GM21390 (cell line): ENCODE measurements around the gene FCN2.

Experiments used
- ATAC-seq: cut with Tn5 transposase; IDR thresholded peaks from one replicate; pipeline ENCODE4 v1.9.1; 2021; ENCODE audit not compliant: unreplicated experiment

Gene FCN2

DNA sequence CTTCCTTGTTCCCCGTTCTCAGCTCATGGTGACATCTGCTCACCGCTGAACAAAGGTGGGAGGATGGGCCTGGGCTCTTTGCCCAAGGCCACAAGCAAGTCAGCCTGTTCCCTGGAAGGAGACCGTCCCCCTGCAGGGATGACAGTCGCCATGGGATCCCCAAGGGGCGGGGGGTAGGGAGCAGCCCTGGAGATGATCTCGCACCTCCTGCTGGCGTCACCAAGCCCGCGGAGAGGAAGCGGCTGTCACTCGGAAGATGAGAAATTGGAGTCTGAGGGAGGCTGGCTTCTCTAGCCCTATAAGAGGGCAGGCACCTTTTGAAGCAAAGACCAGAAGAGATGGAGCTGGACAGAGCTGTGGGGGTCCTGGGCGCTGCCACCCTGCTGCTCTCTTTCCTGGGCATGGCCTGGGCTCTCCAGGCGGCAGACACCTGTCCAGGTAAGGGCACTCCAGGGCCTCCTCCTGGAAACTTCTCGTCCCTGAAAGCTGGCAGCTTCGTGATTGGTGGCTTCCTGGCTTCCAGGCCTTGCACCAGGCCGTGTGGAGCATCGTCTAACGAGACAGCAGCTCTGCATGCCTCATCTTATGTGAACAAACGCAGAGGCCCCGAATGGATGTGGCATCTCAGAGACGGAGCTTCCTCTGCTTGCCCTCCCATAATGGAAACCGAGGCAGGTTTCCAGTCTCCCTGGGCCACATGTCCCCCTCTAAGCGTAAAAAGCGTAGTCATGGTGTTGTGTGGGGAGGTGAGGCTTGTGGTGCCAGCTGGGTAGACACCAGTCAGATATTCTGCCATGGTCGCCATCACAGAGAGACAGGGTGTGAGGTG lies at the start of gene FCN2:
Gene FCN2 (plus strand): TSS at position 327 of the 829 bp plus-strand sequence. CDS start 12 bp downstream, at position 339.
- no peak for ATAC-seq

- no peak for ATAC-seq
Observed at GRCh38 chr9:134830926-134831720, 49.5 kb upstream of the FCN2 start.

- no peak for ATAC-seq
Observed at GRCh38 chr9:134832471-134832870, 48.1 kb upstream of the FCN2 start.

DNA sequence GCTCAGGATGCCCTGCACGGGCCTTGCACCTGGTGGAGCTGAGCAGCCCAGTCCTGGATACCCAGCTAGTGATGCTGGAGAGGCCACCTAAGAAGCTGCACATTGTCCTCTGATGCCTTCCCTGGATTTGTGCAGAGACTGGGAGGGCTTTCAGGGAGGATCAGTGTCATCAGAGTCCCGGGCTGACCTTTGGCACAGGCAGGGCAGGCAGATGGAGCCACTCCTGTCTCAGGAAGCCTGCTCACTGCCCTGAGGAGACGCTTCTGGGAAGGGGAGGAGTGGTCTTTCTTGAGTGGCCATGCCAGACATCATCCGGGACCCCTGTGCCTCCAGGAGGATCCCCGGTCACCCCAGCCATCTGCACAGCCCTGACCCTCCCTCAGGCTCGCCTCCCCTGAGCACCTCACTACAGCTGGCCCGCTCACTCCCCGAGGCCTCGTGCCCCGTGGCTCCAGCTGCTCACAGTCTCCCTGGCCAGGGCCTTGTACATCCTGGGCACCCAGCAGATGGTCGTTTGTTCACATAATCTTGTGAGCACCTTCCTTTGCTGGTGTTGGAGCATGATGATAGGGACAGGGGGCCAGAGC lies 47.2 kb upstream of the FCN2 start:
- ATAC-seq = no peak

- ATAC-seq = no peak
Observed at GRCh38 chr9:134834217-134834956, 46.2 kb upstream of the FCN2 start.

GRCh38 chr9:134834957-134835419 lies 45.6 kb upstream of the FCN2 start:
- ATAC-seq = no peak

DNA sequence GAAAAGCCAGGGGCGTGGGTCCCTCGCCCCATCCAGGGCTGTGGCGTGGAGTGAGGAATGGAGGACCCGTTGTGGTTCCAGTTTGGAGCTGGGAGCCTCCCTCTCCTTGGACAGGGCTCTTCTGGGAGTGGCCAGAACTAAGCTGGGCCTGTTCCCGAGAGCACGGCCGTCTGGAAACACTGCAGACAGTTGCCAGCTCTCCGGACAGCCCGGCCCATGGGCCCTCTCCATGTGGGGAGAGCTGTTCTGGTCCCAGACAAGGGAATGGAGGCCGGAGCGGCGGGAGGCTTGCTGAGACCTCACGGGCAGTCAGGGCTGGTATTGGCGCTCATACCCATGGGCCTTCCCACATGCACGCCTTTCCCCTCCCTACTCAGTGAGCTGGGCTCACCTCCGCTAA lies 45.2 kb upstream of the FCN2 start:
- no peak for ATAC-seq

DNA sequence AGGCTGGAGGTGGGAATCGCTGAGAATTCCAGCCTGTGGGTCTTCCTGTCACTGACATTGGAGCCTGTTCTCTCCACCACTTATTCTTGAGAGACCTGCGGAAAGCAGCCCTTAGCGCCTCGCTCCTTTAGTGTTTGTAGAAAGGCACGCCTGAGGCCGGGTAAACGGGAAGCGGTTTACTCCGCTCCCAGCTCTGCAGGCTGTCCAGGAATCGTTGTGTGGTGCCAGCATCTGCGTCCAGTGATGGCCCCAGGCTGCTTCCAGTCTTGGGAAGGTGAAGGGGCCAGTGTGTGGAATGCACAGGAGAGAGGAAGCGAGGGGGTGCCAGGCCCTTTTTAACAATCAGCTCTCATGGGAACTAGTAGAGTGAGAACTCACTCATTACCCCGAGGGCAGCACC lies 44.6 kb upstream of the FCN2 start:
- ATAC-seq = no peak

GRCh38 chr9:134836406-134836970 lies 44.1 kb upstream of the FCN2 start:
- no peak for ATAC-seq

DNA sequence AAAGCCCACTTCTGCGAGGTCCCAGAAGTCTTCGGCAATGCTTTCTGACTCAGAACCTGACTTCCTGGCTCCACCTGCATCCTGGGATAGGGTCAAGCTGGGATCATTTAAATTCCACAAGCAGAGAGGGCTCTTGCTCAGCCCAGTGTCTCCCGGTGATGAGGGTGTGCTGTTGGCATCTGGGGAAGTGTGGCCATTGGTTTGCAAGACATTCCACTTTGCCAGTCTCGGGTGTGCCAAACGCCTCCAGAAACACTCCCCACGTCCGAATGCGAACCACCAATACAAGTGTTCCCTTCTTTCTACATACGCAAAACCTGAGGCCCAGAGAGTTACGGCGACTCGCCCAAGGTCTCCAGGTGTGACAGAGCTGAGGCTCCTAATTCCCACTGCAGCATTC lies 43.1 kb upstream of the FCN2 start:
- ATAC-seq = no peak

DNA sequence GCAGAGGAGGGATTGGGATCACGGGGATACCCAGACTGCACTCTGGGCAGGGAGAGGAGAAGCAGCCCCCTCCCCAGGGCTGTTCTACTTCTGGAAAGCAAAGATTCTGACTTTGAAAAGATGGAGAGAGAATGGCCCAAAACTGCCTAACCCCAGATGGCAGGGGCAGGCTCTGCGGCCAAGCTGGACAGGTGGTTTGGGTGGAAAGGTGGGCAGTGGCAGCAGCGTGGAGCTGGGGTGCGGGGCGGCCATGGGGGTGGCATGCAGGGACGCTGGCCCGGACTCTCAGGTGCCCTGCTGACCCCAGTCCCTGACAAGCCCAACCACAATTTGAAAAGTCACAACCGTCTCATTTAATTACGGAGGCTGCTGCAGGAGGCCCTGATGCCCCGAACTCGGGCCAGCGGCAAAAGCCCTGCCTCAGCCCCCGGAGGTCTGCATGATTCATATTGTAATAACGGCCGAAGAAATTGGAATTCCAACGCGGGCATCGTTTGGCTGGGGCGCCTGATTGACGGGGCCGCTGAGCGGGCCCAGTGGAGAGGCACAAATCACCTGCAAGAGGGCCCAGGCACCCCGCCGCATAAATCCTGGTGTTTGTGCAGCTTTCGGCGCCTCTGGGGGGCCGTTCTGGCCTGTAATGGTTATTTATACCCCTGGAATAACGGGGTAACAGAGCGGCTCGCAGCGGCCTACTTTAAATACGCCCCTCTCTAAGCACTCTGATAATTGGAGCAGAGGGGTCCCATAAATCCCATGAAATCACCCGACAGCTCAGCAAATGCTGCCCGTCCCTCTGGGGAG lies 41.8 kb upstream of the FCN2 start:
- ATAC-seq = no peak

GRCh38 chr9:134839455-134840125 lies 41.0 kb upstream of the FCN2 start:
- no peak for ATAC-seq

DNA sequence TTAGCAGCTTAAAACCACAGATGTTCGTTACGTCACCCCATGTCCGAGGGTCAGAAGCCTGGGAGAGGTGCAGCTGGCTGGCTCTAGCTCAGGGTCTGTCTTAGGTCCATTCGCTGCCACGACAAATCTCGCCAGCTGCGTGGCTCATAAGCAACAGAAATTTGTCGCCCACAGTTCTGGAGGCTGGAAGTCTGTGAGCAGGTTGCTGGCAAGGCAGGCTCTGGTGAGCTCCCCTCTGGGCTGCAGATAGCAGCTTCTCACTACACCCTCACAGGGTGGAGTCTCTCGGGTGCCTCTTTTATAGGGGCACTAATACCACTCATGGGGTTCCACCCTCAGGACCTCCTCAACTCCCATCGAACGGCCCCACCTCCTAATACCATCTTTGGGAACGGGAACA lies 40.1 kb upstream of the FCN2 start:
- ATAC-seq = no peak

DNA sequence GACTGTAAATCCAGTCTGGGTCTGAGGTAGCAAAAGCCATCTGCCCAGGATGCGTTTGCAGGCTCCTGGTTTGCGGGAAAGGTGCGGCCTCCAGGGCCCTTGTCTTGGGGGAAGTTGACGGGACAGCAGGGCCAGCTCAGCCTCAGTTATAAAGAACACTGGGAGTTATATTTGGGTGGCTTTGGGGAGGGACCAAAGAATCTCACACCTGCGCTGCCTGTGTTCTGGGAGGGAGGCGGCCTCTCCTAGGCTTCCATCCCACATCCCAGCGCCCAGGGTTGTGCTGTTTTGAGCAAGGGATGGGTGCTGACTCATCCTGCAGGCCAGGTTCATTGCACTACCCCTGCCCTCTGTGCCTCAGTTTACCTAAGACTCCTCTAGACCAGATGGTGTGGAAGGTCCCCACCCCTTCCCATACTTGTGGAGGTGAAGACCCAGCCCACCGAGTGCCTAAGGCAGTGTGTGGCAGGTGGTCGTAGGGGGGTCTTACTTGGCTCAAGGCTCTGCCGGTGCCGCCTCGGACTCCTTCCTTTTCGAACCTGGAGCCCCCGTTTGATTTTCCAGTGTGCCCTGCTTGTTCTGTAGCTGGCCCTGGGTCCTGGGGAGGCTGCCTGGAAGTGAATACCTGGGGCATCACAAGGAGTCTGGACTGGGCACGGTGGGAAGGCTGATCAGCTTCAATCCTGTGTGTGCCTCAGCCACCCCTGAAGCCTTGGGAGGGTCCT lies 39.3 kb upstream of the FCN2 start:
- no peak for ATAC-seq

DNA sequence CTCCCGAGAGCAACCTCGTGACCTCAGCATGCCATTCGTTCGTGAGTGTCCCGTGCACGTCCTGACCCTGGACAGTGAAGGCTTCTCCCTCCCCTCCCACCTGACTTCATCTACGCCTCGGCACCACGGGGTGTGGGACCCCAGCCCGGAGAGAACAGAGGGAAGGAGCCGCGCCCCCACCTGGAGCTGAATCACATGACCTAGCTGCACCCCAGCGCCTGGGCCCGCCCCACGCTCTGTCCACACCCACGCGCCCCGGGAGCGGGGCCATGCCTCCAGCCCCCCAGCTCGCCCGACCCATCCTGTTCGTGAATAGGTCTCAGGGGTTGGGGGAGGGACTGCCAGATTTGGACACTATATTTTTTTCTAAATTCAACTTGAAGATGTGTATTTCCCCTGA lies 38.3 kb upstream of the FCN2 start:
- ATAC-seq = no peak

GRCh38 chr9:134843740-134844139 lies 36.9 kb upstream of the FCN2 start:
- no peak for ATAC-seq

DNA sequence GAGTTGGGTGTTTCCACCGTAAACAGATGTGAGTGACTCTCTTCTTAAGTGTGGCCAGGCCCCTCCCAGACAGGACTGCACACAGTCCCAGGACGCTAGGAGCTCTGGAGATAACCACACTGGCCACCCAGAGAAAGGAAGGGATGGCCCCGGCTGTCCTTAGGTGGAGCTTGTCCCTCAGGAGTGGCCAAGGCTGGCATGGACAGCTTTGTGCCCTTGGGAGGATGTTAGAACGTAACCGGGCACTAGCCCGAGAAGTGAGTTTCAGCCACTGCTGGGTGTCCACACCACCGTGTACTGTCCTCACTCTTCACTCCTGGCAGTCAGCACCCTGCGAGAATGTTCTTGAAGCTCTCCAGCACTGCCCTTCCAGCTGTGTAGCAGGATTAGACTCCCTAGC lies 35.8 kb upstream of the FCN2 start:
- no peak for ATAC-seq

DNA sequence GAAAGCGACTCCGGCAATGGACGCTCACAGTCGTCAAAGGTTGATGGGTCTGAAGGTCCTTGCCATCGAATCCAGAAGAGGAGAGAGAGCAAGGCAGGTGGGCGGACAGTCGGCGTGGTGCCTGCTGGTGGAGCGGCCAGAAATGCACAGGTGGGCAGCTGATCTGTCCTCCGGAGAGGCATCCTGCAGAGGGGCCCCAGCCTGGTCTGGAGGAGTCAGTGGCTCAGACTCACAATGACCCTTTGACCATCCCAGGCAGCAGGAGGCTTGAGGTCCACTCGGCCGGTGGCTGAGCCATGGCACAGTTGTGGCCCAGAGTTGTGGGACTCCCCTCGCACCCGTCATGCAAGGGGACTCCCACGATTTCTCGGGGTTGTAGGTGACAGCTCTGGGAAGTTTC lies 34.4 kb upstream of the FCN2 start:
- ATAC-seq = no peak

DNA sequence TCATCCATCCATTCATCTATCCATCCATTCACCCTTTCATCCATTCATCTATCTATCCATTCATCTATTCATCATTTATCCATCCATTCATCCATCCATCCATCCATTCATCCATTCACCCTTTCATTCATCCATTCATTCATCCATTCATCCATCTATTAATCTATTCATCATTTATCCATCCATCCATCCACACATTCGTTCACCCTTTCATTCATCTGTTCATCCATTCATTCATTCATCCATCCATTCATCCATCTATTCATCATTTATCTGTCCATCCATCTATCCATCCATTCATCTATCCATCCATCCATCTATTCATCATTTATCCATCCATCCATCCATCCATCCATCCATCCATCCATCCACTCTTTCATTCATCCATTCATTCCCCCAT lies 33.9 kb upstream of the FCN2 start:
- ATAC-seq = no peak
